Right atrium auricular region (tissue), 2 donors: ENCODE measurements around the gene CLEC2A. TPM values are rescaled to one million over a fixed set of nuclear protein-coding genes. Genes with fewer than 3 reads are reported as not detected.

Source experiments
- DNase-seq: peaks from one replicate; pipeline ENCODE4 v3.0.0-alpha.2; 2019; ENCODE audit warnings: low spot score
- H3K27ac ChIP-seq, 2 donors: fragments of 200-600 bp; sonication (generic); 1 replicate in 1 of 2; 2 replicates in 1 of 2; pipeline ENCODE4 v1.5.1; 2016 to 2019
- H3K27me3 ChIP-seq, 2 donors: fragments of 200-600 bp; sonication (generic); one replicate each; pipeline versions ENCODE4 v1.5.1 to v1.6.0; 2017 to 2019
- H3K36me3 ChIP-seq: fragments of 200-600 bp; sonication (generic); one replicate; pipeline ENCODE4 v1.5.1; 2016
- H3K4me1 ChIP-seq, 2 donors: fragments of 200-600 bp; sonication (generic); one replicate each; pipeline versions ENCODE4 v1.5.1 to v1.6.0; 2017 to 2019
- H3K4me3 ChIP-seq, 2 donors: fragments of 200-600 bp; sonication (generic); 1 replicate in 1 of 2; 2 replicates in 1 of 2; pipeline ENCODE4 v1.5.1; 2017 to 2019; ENCODE audit warnings: mild to moderate bottlenecking in 1 of 2, moderate library complexity in 1 of 2
- H3K9me3 ChIP-seq, 2 donors: fragments of 200-600 bp; sonication (generic); one replicate each; pipeline ENCODE4 v1.5.1; 2019
- total RNA-seq, 2 donors: library from RNA; depleted of rRNA; stranded (reverse); fragments of >200 nt; gene quantifications; one replicate each; pipeline ENCODE4 v1.1.0, GENCODE V29; 2016
- TF ChIP-seq, protein P1 (sequence below), 2 donors: fragments of 200-600 bp; sonication (generic); IDR thresholded peaks; one replicate each; pipeline ENCODE4 v1.5.1; 2019; ENCODE audit warnings: antibody characterized with exemption in 2 of 2

The CLEC2A gene
- total RNA-seq, 2 donors from 2014 or later = not detected

- no peaks in the 10 kb centered on the region for H3K27me3 ChIP-seq
- H3K4me3 ChIP-seq = no peak overlapping the region
- H3K4me1 ChIP-seq = no peaks in the 10 kb centered on the region
- DNase-seq = no peak
- H3K36me3 ChIP-seq = no peaks in the 10 kb centered on the region
- peaks cover 4 to 20% of the 10 kb centered on the region in 2 donors for H3K9me3 ChIP-seq
- no peak overlapping the region for H3K27ac ChIP-seq
- TF ChIP-seq, protein P1, sequence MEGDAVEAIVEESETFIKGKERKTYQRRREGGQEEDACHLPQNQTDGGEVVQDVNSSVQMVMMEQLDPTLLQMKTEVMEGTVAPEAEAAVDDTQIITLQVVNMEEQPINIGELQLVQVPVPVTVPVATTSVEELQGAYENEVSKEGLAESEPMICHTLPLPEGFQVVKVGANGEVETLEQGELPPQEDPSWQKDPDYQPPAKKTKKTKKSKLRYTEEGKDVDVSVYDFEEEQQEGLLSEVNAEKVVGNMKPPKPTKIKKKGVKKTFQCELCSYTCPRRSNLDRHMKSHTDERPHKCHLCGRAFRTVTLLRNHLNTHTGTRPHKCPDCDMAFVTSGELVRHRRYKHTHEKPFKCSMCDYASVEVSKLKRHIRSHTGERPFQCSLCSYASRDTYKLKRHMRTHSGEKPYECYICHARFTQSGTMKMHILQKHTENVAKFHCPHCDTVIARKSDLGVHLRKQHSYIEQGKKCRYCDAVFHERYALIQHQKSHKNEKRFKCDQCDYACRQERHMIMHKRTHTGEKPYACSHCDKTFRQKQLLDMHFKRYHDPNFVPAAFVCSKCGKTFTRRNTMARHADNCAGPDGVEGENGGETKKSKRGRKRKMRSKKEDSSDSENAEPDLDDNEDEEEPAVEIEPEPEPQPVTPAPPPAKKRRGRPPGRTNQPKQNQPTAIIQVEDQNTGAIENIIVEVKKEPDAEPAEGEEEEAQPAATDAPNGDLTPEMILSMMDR (IDR thresholded peaks at IDR 0.05) = no peak
Observed at GRCh38 chr12:9911708-9912107, 20.5 kb downstream of the CLEC2A start.

GRCh38 chr12:9910716-9911421 lies 21.3 kb downstream of the CLEC2A start:
- H3K9me3 ChIP-seq = peaks cover 4 to 20% of the 10 kb centered on the region in 2 donors
- H3K27me3 ChIP-seq = no peaks in the 10 kb centered on the region
- H3K36me3 ChIP-seq = no peaks in the 10 kb centered on the region
- DNase-seq = no peak
- no peak overlapping the region for H3K27ac ChIP-seq
- no peaks in the 10 kb centered on the region for H3K4me1 ChIP-seq
- no peak overlapping the region for H3K4me3 ChIP-seq
- TF ChIP-seq, protein P1 (IDR thresholded peaks at IDR 0.05) = no peak

DNA sequence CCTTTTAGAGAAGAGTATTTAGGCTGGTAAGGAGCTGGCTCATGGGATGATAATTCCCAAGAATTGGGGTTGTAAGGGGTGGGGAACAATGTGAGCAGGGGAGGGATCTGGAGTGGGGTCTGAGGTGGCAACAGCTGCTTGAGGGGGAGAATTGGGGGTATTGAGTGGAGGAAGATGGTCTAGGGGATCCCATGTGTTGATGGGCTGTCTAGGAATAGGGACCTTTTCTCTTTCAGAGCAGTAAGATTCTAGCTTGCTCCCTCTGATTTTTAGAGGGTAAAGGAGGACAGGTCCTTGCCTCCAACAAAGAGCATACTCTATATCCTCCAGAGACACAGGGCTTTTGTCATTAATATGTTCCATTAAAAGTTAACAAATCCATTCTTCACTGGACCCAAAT lies 22.4 kb downstream of the CLEC2A start:
- no peak overlapping the region for H3K4me3 ChIP-seq
- no peaks in the 10 kb centered on the region for H3K4me1 ChIP-seq
- H3K36me3 ChIP-seq = no peaks in the 10 kb centered on the region
- no peaks in the 10 kb centered on the region for H3K27me3 ChIP-seq
- TF ChIP-seq, protein P1 (IDR thresholded peaks at IDR 0.05) = no peak
- peaks cover 4 to 20% of the 10 kb centered on the region in 2 donors for H3K9me3 ChIP-seq
- no peak for DNase-seq
- H3K27ac ChIP-seq = no peak overlapping the region

- H3K4me1 ChIP-seq = no peaks in the 10 kb centered on the region
- H3K27me3 ChIP-seq = no peaks in the 10 kb centered on the region
- H3K27ac ChIP-seq = no peak overlapping the region
- DNase-seq = no peak
- no peak overlapping the region for H3K4me3 ChIP-seq
- peaks cover 4 to 20% of the 10 kb centered on the region in 2 donors for H3K9me3 ChIP-seq
- H3K36me3 ChIP-seq = no peaks in the 10 kb centered on the region
- TF ChIP-seq, protein P1 (IDR thresholded peaks at IDR 0.05) = no peak
Observed at GRCh38 chr12:9908350-9908749, 23.8 kb downstream of the CLEC2A start.

GRCh38 chr12:9907769-9908168 lies 24.4 kb downstream of the CLEC2A start:
- H3K27me3 ChIP-seq = no peaks in the 10 kb centered on the region
- H3K4me3 ChIP-seq = no peak overlapping the region
- peaks cover 4 to 22% of the 10 kb centered on the region in 2 donors for H3K9me3 ChIP-seq
- H3K4me1 ChIP-seq = no peaks in the 10 kb centered on the region
- no peak overlapping the region for H3K27ac ChIP-seq
- DNase-seq = no peak
- TF ChIP-seq, protein P1 (IDR thresholded peaks at IDR 0.05) = no peak
- no peaks in the 10 kb centered on the region for H3K36me3 ChIP-seq

GRCh38 chr12:9906873-9907272 lies 25.3 kb downstream of the CLEC2A start:
- H3K36me3 ChIP-seq = no peaks in the 10 kb centered on the region
- TF ChIP-seq, protein P1 (IDR thresholded peaks at IDR 0.05) = no peak

More at GRCh38 chr12:9906873-9907272, 25.3 kb downstream of the CLEC2A start:
- no peak overlapping the region for H3K4me3 ChIP-seq
- H3K27ac ChIP-seq = no peak overlapping the region
- H3K4me1 ChIP-seq = no peaks in the 10 kb centered on the region
- no peaks in the 10 kb centered on the region for H3K27me3 ChIP-seq
- no peak for DNase-seq
- H3K9me3 ChIP-seq = peaks cover 4 to 26% of the 10 kb centered on the region in 2 donors
